K562 (cell line): Measurements from ENCODE around the gene PRKAR1A. TPM values are rescaled to one million over a fixed set of nuclear protein-coding genes. Genes with fewer than 3 reads are reported as not detected.

Experiments
- ATAC-seq: fragments of 200-7000 bp; cut with Tn5 transposase; 3 replicates; pipeline ENCODE4 v1.9.1; 2020; ENCODE audit warnings: moderate library complexity
- BruUV-seq: library from RNA; stranded (reverse); fragments of 400-500 nt; replicated peaks from 2 replicates; lab custom pipeline; 2021; lab: Mats Ljungman, UMichigan
- CTCF ChIA-PET: fragments of 300-600 bp; formaldehyde crosslinking; extraction: SDS; loops from one replicate; lab custom pipeline; 2021; ENCODE audit warnings: low intra/inter-chr PET ratio; lab: Yijun Ruan, JAX
- POLR2A ChIA-PET: fragments of 300-600, 350-650 bp; sonication (Branson Sonifier 250); formaldehyde crosslinking; extraction: SDS; loops from one replicate; lab custom pipeline; 2021; ENCODE audit warnings: antibody characterized with exemption, inconsistent platforms; lab: Yijun Ruan, JAX
- DNase-seq, 4 experiments: peaks; one replicate each; pipeline versions ENCODE4 v3.0.0 to v3.0.0-alpha.2; 2011 to 2018; ENCODE audit warnings: low spot score in 3 of 4, mixed read lengths in 3 of 4; ENCODE audit errors: extremely low read depth in 1 of 4
- FAIRE-seq: peaks from 2 replicates; lab custom pipeline; 2011; peaks lifted over from hg19 to GRCh38; lab: Jason Lieb, UNC
- H2AFZ ChIP-seq: 2 replicates; pipeline ENCODE4 v1.6.0; 2011; ENCODE audit warnings: low read depth, low read length, control low read depth, inconsistent platforms
- H3K27ac ChIP-seq: fragments of 200-600 bp; 3 replicates; pipeline ENCODE4 v1.8.0; 2011; ENCODE audit warnings: low read depth, mild to moderate bottlenecking, control low read depth, inconsistent platforms, low read length, moderate library complexity, mixed read lengths; ENCODE audit errors: extremely low read depth
- H3K27me3 ChIP-seq, 2 experiments: fragments of 300-600 bp in 1 of 2; 2 replicates in 1 of 2; 3 replicates in 1 of 2; pipeline versions ENCODE4 v1.6.0 to v1.8.0; 2011; ENCODE audit warnings: inconsistent platforms in 2 of 2, low read length in 2 of 2, mild to moderate bottlenecking in 1 of 2, mixed read lengths in 1 of 2, moderate library complexity in 1 of 2; ENCODE audit not compliant: control insufficient read depth in 2 of 2, insufficient read depth in 2 of 2
- H3K36me3 ChIP-seq: fragments of 300-600 bp; 3 replicates; pipeline ENCODE4 v1.8.0; 2011; ENCODE audit warnings: mild to moderate bottlenecking, low read length, inconsistent platforms; ENCODE audit not compliant: control insufficient read depth, insufficient read depth
- H3K4me1 ChIP-seq, 2 experiments: fragments of 200-600 bp in 1 of 2; replicated peaks in 1 of 2; 2 replicates in 1 of 2; 3 replicates in 1 of 2; pipeline versions ENCODE4 v1.5.1 to v1.8.0; 2011; ENCODE audit warnings: inconsistent platforms in 2 of 2, low read length in 2 of 2, mild to moderate bottlenecking in 1 of 2, mixed read lengths in 1 of 2, moderate library complexity in 1 of 2; ENCODE audit not compliant: control insufficient read depth in 2 of 2, insufficient read depth in 2 of 2
- H3K4me2 ChIP-seq: 2 replicates; pipeline ENCODE4 v1.6.1; 2011; ENCODE audit warnings: low read length, control low read depth, inconsistent platforms, mixed read lengths; ENCODE audit not compliant: insufficient read depth
- H3K4me3 ChIP-seq: fragments of 200-600 bp; sonication (generic), shearing (Covaris generic); 2 replicates; pipeline ENCODE4 v1.5.1; 2016; ENCODE audit warnings: control low read depth, inconsistent platforms
- H3K79me2 ChIP-seq: fragments of 200-600 bp; 3 replicates; pipeline ENCODE4 v1.8.0; 2011; ENCODE audit warnings: low read length, inconsistent platforms; ENCODE audit not compliant: control insufficient read depth, insufficient read depth
- H3K9ac ChIP-seq, 2 experiments: 2 replicates each; pipeline versions ENCODE4 v1.6.0 to v1.6.1; 2011; ENCODE audit warnings: low read depth in 2 of 2, low read length in 2 of 2, control low read depth in 1 of 2, inconsistent platforms in 1 of 2, mild to moderate bottlenecking in 1 of 2, mixed read lengths in 1 of 2; ENCODE audit not compliant: insufficient read depth in 1 of 2
- H3K9me1 ChIP-seq: one replicate; pipeline ENCODE4 v1.6.0; 2011; ENCODE audit warnings: inconsistent platforms, mild to moderate bottlenecking, low read length, moderate library complexity; ENCODE audit not compliant: control insufficient read depth, insufficient read depth
- H3K9me3 ChIP-seq: replicated peaks from 2 replicates; pipeline ENCODE4 v1.5.1; 2011; ENCODE audit warnings: low read depth, low read length, inconsistent platforms; ENCODE audit not compliant: control insufficient read depth, insufficient read depth
- H4K20me1 ChIP-seq: replicated peaks from 2 replicates; pipeline ENCODE4 v1.6.1; 2011; ENCODE audit warnings: low read length, inconsistent platforms, mixed read lengths; ENCODE audit not compliant: control insufficient read depth, insufficient read depth
- DIDO1 ChIP-seq: fragments of 450-650 bp; IDR thresholded peaks from 2 replicates; pipeline ENCODE4 v1.6.1; 2016; ENCODE audit warnings: low read depth, missing biosample characterization, missing genetic modification characterization
- GTF2A2 ChIP-seq: IDR thresholded peaks from 2 replicates; pipeline ENCODE4 v1.6.1; 2016; ENCODE audit warnings: mild to moderate bottlenecking, missing genetic modification characterization, missing compliant biosample characterization
- GTF2F1 ChIP-seq: IDR thresholded peaks from 2 replicates; pipeline ENCODE4 v1.6.1; 2011; ENCODE audit warnings: low read depth, low read length, improper control_type of control experiment
- KLF10 ChIP-seq: fragments of 250-450 bp; sonication (Bioruptor Pico); IDR thresholded peaks from 2 replicates; pipeline ENCODE4 v1.6.1; 2021; ENCODE audit warnings: matching md5 sums
- NFE2 ChIP-seq: IDR thresholded peaks from 2 replicates; pipeline ENCODE4 v1.6.1; 2014; ENCODE audit warnings: antibody characterized with exemption, low read depth
- NFIC ChIP-seq: fragments of 450-650 bp; IDR thresholded peaks from 2 replicates; pipeline ENCODE4 v1.6.1; 2017; ENCODE audit warnings: mild to moderate bottlenecking, inconsistent platforms
- NRF1 ChIP-seq, 2 experiments: fragments of 450-650 bp; IDR thresholded peaks in 1 of 2; conservative IDR thresholded peaks in 1 of 2; 2 replicates each; pipeline ENCODE4 v1.6.1; 2014; ENCODE audit warnings: mild to moderate bottlenecking in 2 of 2
- ZNF316 ChIP-seq: fragments of 450-650 bp; IDR thresholded peaks from 2 replicates; pipeline ENCODE4 v1.6.1; 2016
- ZNF384 ChIP-seq: IDR thresholded peaks from 2 replicates; pipeline ENCODE4 v1.6.1; 2012; ENCODE audit warnings: low read depth, low read length, improper control_type of control experiment
- ZNF764 ChIP-seq: fragments of 250-450 bp; sonication (Bioruptor Pico); IDR thresholded peaks from 2 replicates; pipeline ENCODE4 v1.4.0; 2020; ENCODE audit warnings: low read depth, mild to moderate bottlenecking, moderate library complexity
- WGBS: fragments of 100-300 bp; shearing (Covaris generic); methylation state at CpG from one replicate; pipeline ENCODE4 v1.1.6; 2016; ENCODE audit warnings: low coverage, mixed read lengths; ENCODE audit not compliant: insufficient coverage; ENCODE audit errors: missing lambda C conversion rate; 5-methylcytosine and 5-hydroxymethylcytosine counted together
- in situ Hi-C: fragments of 300-500 bp; cut with MboI; formaldehyde crosslinking; loops from 4 replicates; pipeline ENCODE4 v1.15.0; 2018; ENCODE audit warnings: inconsistent platforms, mixed read lengths
- intact Hi-C: fragments of 100-400 bp; cut with micrococcal nuclease; formaldehyde crosslinking; loops from 2 replicates; pipeline ENCODE4 v1.14.2; 2022
- polyA plus RNA-seq, 8 experiments: library from polyadenylated mRNA; depleted of rRNA in 4 of 8; stranded (reverse) in 5 of 8; unstranded in 3 of 8; fragments of >200 nt; fragmentation: Nextera tagmentation in 2 of 8; fragmentation: Illumina TruSeq in 1 of 8; extraction: Ambion mirVana in 2 of 8; extraction: Trizol in 1 of 8; gene quantifications; 2 replicates each; pipeline versions ENCODE4 v1.2.1 to v1.2.3, GENCODE V29; 2011 to 2014; ENCODE audit warnings: inconsistent platforms in 1 of 8, missing spikeins in 1 of 8
- total RNA-seq, 7 experiments: library from RNA; depleted of rRNA in 6 of 7; stranded (reverse); fragments of >200 nt in 6 of 7; fragmentation: Illumina TruSeq in 2 of 7; extraction: Trizol in 2 of 7; gene quantifications; 2 replicates each; pipeline versions ENCODE4 v1.2.1 to v1.2.3, GENCODE V29; 2011 to 2021; ENCODE audit warnings: low replicate concordance in 1 of 7

The PRKAR1A gene
- total and polyA plus RNA-seq, 9 of the 15 experiments (the other 6 are each of a cell fraction or from before 2014, with no cell fraction given): 15.0 to 95.6 (median 67.5) TPM

- BruUV-seq: no TSS peak
- intact Hi-C loops: no loop called here
- Histone ChIP-seq H3K9me3 (no peaks in the 10 kb centered on the region), H3K9ac (no peak overlapping the region), H3K79me2 (no peaks in the 10 kb centered on the region), H3K27me3 (peaks cover 23 to 33% of the 10 kb centered on the region in 2 experiments), H3K9me1 (no peaks in the 10 kb centered on the region), H3K27ac (no peak overlapping the region), H3K4me3 (no peak overlapping the region), H3K36me3 (no peaks in the 10 kb centered on the region), H2AFZ (no peak overlapping the region), H3K4me2 (no peak overlapping the region)
- WGBS: 0% methylated on average over 2 of the region's 2 CpGs
- POLR2A ChIA-PET: no interaction called here
- FAIRE-seq (no peak), DNase-seq (no peak), ATAC-seq (no peak)
- in situ Hi-C loops: no loop called here
- CTCF ChIA-PET: no interaction called here
- TF ChIP-seq ZNF384 (no peak), NFE2 (no peak), KLF10 (CRISPR knock-in tag) (no peak)
- TF ChIP-seq, all 486 proteins: peak for 0
- Histone ChIP-seq H3K4me1 (0 out of 5 replicates have a peak, but pooled peaks cover 0 to 3% of the 10 kb centered on the region in 2 experiments), H4K20me1 (no peaks in the 10 kb centered on the region)
These were observed 27.8 kb upstream of the PRKAR1A start for GRCh38 chr17:68484458-68484857.

DNA sequence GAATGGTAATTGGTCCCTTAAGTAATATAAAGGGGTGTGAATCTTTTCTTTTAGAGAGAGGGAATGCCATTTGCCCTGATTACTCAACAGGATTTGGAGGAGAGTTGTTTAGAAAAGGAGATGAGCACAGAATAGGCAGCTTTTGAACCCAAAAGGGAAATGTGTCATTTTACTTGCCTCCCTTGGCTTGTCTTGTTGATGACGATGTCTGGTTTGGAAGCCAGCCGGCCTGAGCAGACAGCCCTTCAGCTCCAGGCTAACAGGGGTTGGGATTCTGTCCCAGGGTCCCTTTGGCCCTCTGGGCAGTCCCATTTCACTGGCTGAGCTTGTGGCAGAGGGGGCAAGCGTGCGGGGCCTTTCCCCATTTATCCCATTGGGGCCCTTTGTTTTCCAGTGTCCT is 22.3 kb upstream of the PRKAR1A start:
- ATAC-seq (no peak), DNase-seq (no peak), FAIRE-seq (no peak)
- in situ Hi-C loops (no loop called here), intact Hi-C loops (no loop called here)
- peaks cover 17 to 25% of the 10 kb centered on the region in 2 experiments for H3K27me3 ChIP-seq
- H3K27ac ChIP-seq: no peak overlapping the region
- 7% methylated on average over 4 of the region's 4 CpGs for WGBS
- peaks cover 0 to 3% of the 10 kb centered on the region in 2 experiments; a peak in 1 of 5 replicates for H3K4me1 ChIP-seq
- H3K79me2 ChIP-seq: no peaks in the 10 kb centered on the region
- ChIA-PET POLR2A (no interaction called here), CTCF (no interaction called here)
- H3K9me1 ChIP-seq: no peaks in the 10 kb centered on the region
- no TSS peak for BruUV-seq
- no peaks in the 10 kb centered on the region for H4K20me1 ChIP-seq
- H3K9me3 ChIP-seq: no peaks in the 10 kb centered on the region
- no peak overlapping the region for H3K9ac ChIP-seq
- H3K4me3 ChIP-seq: no peak overlapping the region
- H3K4me2 ChIP-seq: no peak overlapping the region
- no peak overlapping the region for H2AFZ ChIP-seq
- no peaks in the 10 kb centered on the region for H3K36me3 ChIP-seq
- no peak for TF ChIP-seq NRF1 (conservative IDR thresholded peaks at IDR 0.05 in 1 of 2, IDR thresholded peaks at IDR 0.05 in 1 of 2)
- no peak for TF ChIP-seq NFIC
- TF ChIP-seq GTF2F1: no peak
- TF ChIP-seq DIDO1: no peak
- TF ChIP-seq GTF2A2 (tag): no peak
- TF ChIP-seq ZNF316: no peak
- TF ChIP-seq ZNF764 (CRISPR knock-in tag): no peak
